ENCODE results near the gene SORD.
A peak's percentile ranks its signal among the peaks of the same experiment; 100 is the strongest.

Gene SORD

GRCh38 chr15:45112143-45112590 lies 89.2 kb downstream of the SORD start:
- TF ChIP-seq CTCF (IDR thresholded peaks at IDR 0.05) = no peak
- DNase-seq = peak; percentile 40
- Mint-ChIP-seq H3K4me3 (peak overlapping the region; percentile 19), H3K9me3 (peaks cover 3% of the 10 kb centered on the region), H3K27me3 (ENCODE audit: low read depth, poor library complexity) (peaks cover 96% of the 10 kb centered on the region), H3K36me3 (ENCODE audit: low read depth) (no peaks in the 10 kb centered on the region), H3K4me1 (peaks cover 18% of the 10 kb centered on the region), H3K27ac (no peak overlapping the region)

DNA sequence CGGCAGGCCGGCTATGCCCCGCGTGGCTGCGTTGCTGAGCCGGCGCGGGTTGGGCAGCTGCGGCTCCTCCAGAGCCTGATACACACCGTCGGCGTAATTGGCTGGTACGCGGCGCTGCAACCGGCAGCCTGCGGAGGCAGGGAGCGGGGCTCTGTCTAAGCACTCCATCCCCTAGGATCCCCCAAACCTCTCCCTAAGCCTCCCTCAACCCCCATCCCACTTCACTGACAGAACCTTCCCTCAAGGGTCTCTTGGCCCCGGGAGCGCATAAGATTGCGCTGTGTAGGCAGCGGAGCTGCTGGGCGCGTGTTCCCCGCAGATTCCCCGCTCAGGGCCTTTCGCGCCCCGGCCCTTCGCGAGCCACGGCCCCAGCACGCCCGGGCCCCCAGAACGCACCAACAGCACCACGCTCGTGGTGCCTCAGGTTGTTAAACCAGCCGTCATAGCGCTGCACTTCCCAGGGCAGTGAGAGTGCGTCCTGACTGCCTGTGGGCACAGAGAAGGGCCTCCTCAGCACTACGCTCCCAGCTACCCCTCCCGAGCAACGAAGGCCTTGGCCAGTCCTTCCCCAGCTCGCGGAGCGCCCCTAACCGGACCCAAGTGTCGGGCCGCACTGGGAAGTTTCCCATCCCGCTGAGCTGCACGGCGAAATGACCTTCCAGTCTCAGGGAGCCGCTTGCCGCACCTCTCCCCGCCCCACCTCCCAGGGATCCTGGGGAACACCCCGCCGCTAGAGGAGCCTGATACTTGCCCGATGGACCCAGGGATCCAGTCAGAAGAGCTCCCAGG lies 89.8 kb downstream of the SORD start:
- TF ChIP-seq CTCF (IDR thresholded peaks at IDR 0.05) = no peak

DNA sequence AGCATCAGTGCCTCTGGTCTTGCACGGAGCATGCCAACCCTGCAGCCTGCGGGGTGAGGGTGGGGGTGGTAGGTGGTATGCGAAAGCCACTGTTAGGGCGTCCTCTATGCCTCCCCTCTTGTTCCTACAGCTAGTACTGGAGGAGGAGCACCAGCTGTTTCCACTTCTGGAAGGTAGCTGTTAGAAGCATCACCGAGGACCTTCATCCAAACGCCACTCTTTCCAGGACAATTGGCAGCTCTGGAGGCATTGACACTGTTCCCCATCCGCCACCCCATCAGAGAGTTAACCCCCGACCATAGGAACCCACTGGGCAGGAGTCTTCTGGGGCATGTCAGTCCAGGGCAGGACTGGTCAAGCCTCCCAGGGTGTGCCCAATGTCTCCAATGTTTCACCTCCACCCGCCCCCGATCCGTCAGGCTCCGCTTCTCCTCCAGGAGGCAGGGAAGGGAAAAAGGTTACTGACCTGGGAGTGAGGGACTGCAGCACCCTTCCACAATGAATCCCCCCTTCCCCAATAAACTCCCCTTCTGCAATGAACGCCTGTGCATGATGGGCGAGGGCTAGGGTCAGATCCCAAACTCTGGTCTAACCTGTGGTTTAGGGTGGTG lies 90.5 kb downstream of the SORD start:
- TF ChIP-seq CTCF (IDR thresholded peaks at IDR 0.05) = no peak
- no peak for DNase-seq
- H3K27ac Mint-ChIP-seq = no peak overlapping the region
- no peaks in the 10 kb centered on the region for H3K36me3 Mint-ChIP-seq (ENCODE audit: low read depth)
- H3K9me3 Mint-ChIP-seq = peaks cover 3% of the 10 kb centered on the region
- peaks cover 96% of the 10 kb centered on the region for H3K27me3 Mint-ChIP-seq (ENCODE audit: low read depth, poor library complexity)
- peak overlapping the region; percentile 67 for H3K4me3 Mint-ChIP-seq
- peaks cover 31% of the 10 kb centered on the region for H3K4me1 Mint-ChIP-seq

More for the DNA sequence above, 89.8 kb downstream of the SORD start:
- Mint-ChIP-seq H3K9me3 (peaks cover 3% of the 10 kb centered on the region), H3K4me3 (peak overlapping the region; percentile 19), H3K27ac (no peak overlapping the region), H3K36me3 (ENCODE audit: low read depth) (no peaks in the 10 kb centered on the region), H3K27me3 (ENCODE audit: low read depth, poor library complexity) (peaks cover 96% of the 10 kb centered on the region), H3K4me1 (peaks cover 24% of the 10 kb centered on the region)
- no peak for DNase-seq

- DNase-seq = peak; percentile 47
- Mint-ChIP-seq H3K4me1 (peaks cover 31% of the 10 kb centered on the region), H3K36me3 (ENCODE audit: low read depth) (no peaks in the 10 kb centered on the region), H3K27me3 (ENCODE audit: low read depth, poor library complexity) (peaks cover 95% of the 10 kb centered on the region), H3K9me3 (peaks cover 3% of the 10 kb centered on the region), H3K27ac (no peak within 1 kb of the TSS), H3K4me3 (peak within 1 kb of the TSS; percentile 67)
- TF ChIP-seq CTCF (IDR thresholded peaks at IDR 0.05) = no peak
Observed at GRCh38 chr15:45114076-45114750, 91.2 kb downstream of the SORD start, which contains the start of the genes DUOX2 and DUOXA2. TSS of gene DUOX2 (minus strand) at chr15:45114172. CDS start at chr15:45113411, 761 bp downstream. TSS of gene DUOXA2 (plus strand) at chr15:45114326. CDS start at chr15:45114606, 280 bp downstream.

- H3K9me3 Mint-ChIP-seq = peaks cover 2% of the 10 kb centered on the region
- H3K4me1 Mint-ChIP-seq = peaks cover 31% of the 10 kb centered on the region
- no peaks in the 10 kb centered on the region for H3K36me3 Mint-ChIP-seq (ENCODE audit: low read depth)
- peaks cover 92% of the 10 kb centered on the region for H3K27me3 Mint-ChIP-seq (ENCODE audit: low read depth, poor library complexity)
- H3K4me3 Mint-ChIP-seq = peak overlapping the region; percentile 67
- no peak for TF ChIP-seq CTCF (IDR thresholded peaks at IDR 0.05)
- DNase-seq = no peak
- no peak overlapping the region for H3K27ac Mint-ChIP-seq
Observed at GRCh38 chr15:45114751-45115085, 91.7 kb downstream of the SORD start.

All from nephron progenitor cell (in vitro differentiated cells).